GM23248 (cell line): ENCODE data around the gene CEP164. TPM values are rescaled to one million over a fixed set of nuclear protein-coding genes. Genes with fewer than 3 reads are reported as not detected.

ENCODE experiments used
- DNase-seq: peaks from one replicate; pipeline ENCODE4 v3.0.0-alpha.2; 2015
- H2AFZ ChIP-seq: fragments of 200-600 bp; sonication (generic); 2 replicates; pipeline ENCODE4 v1.6.1; 2016; ENCODE audit warnings: antibody characterized with exemption
- H3F3A ChIP-seq: fragments of 200-600 bp; sonication (generic); 2 replicates; pipeline ENCODE4 v1.6.1; 2016; ENCODE audit warnings: mild to moderate bottlenecking, antibody characterized with exemption, mixed run types; ENCODE audit not compliant: insufficient read depth
- H3K27ac ChIP-seq: fragments of 200-600 bp; sonication (generic); 2 replicates; pipeline ENCODE4 v1.5.1; 2016; ENCODE audit warnings: mild to moderate bottlenecking
- H3K27me3 ChIP-seq: fragments of 200-600 bp; sonication (generic); replicated peaks from 2 replicates; pipeline ENCODE4 v1.6.1; 2016; ENCODE audit warnings: mild to moderate bottlenecking; ENCODE audit not compliant: insufficient read depth
- H3K36me3 ChIP-seq: fragments of 200-600 bp; sonication (generic); 2 replicates; pipeline ENCODE4 v1.6.1; 2016; ENCODE audit warnings: low read depth, mild to moderate bottlenecking
- H3K4me1 ChIP-seq: fragments of 200-600 bp; sonication (generic); 2 replicates; pipeline ENCODE4 v1.6.1; 2016; ENCODE audit warnings: mild to moderate bottlenecking; ENCODE audit not compliant: insufficient read depth
- H3K4me2 ChIP-seq: fragments of 200-600 bp; sonication (generic); one replicate; pipeline ENCODE4 v1.6.1; 2016; ENCODE audit warnings: mild to moderate bottlenecking; ENCODE audit not compliant: unreplicated experiment
- H3K4me3 ChIP-seq: fragments of 200-600 bp; sonication (generic); 2 replicates; pipeline ENCODE4 v1.5.1; 2016; ENCODE audit warnings: mild to moderate bottlenecking
- H3K79me2 ChIP-seq: fragments of 200-600 bp; sonication (generic); 2 replicates; pipeline ENCODE4 v1.6.1; 2016; ENCODE audit warnings: mild to moderate bottlenecking; ENCODE audit not compliant: insufficient read depth
- H3K9ac ChIP-seq: fragments of 200-600 bp; sonication (generic); 2 replicates; pipeline ENCODE4 v1.6.1; 2016; ENCODE audit warnings: mild to moderate bottlenecking
- H3K9me2 ChIP-seq: fragments of 200-600 bp; sonication (generic); 2 replicates; pipeline ENCODE4 v1.6.1; 2016; ENCODE audit warnings: mixed run types, mild to moderate bottlenecking, moderate library complexity; ENCODE audit not compliant: insufficient read depth
- H3K9me3 ChIP-seq: fragments of 200-600 bp; sonication (generic); one replicate; pipeline ENCODE4 v1.6.1; 2017; ENCODE audit warnings: low read depth
- H4K20me1 ChIP-seq: fragments of 200-600 bp; sonication (generic); 2 replicates; pipeline ENCODE4 v1.6.0; 2016; ENCODE audit not compliant: insufficient read depth
- EZH2 ChIP-seq: fragments of 200-600 bp; sonication (generic); IDR thresholded peaks from 2 replicates; pipeline ENCODE4 v1.6.1; 2018; ENCODE audit warnings: antibody characterized with exemption, mild to moderate bottlenecking; ENCODE audit not compliant: insufficient read depth, poor library complexity, severe bottlenecking
- EZH2phosphoT487 ChIP-seq: fragments of 200-600 bp; sonication (generic); IDR thresholded peaks from 2 replicates; pipeline ENCODE4 v1.6.1; 2018; ENCODE audit warnings: antibody characterized with exemption, moderate library complexity, mild to moderate bottlenecking, low read depth; ENCODE audit not compliant: insufficient read depth
- WGBS, 2 experiments: methylation state at CpG; one replicate each; pipeline ENCODE4 v1.1.6; 2015 to 2017; ENCODE audit warnings: low lambda C conversion rate in 2 of 2, low coverage in 1 of 2; ENCODE audit errors: missing lambda C conversion rate in 2 of 2; 5-methylcytosine and 5-hydroxymethylcytosine counted together
- in situ Hi-C: fragments of 300-500 bp; cut with MboI; formaldehyde crosslinking; loops from 2 replicates; pipeline ENCODE4 v1.15.0; 2020
- polyA plus RNA-seq: library from polyadenylated mRNA; unstranded; fragments of >200 nt; fragmentation: Nextera tagmentation; extraction: Ambion mirVana; gene quantifications from 2 replicates; pipeline ENCODE4 v1.2.1, GENCODE V29; 2016
- total RNA-seq: library from RNA; depleted of rRNA; stranded (reverse); fragments of >200 nt; shearing (Covaris generic); gene quantifications from 2 replicates; pipeline ENCODE4 v1.2.3, GENCODE V29; 2014

The CEP164 gene
- total and polyA plus RNA-seq, 2 experiments from 2014 or later, result 20.3 to 30.9 TPM

DNA sequence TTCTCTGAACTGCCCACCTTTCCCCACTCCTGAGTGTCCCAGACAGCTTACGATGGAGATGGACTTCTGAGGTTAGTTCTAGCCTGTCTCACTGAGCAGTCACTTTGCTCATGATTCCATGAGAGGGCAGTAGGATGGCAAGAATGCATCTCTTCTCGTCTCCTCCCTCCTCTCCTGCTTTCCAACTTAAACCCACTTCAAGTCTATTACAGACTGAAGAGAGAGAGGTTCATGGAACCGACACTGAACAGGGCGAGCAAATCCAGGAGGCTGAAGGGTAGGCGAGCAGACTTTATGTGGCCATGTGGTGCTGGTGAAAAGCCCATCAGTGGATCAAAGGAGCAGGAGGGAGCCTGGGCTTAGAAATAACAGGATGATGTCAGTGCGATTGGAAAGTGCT, 38.6 kb downstream of the CEP164 start:
- Histone ChIP-seq H3K79me2 (no peaks in the 10 kb centered on the region), H3K4me3 (no peak overlapping the region), H3K4me1 (no peaks in the 10 kb centered on the region), H3K9me2 (no peaks in the 10 kb centered on the region), H2AFZ (no peak overlapping the region), H3K36me3 (peaks cover 32% of the 10 kb centered on the region), H3K9me3 (no peaks in the 10 kb centered on the region), H4K20me1 (no peaks in the 10 kb centered on the region), H3F3A (no peaks in the 10 kb centered on the region), H3K27ac (no peak overlapping the region), H3K9ac (no peak overlapping the region), H3K27me3 (no peaks in the 10 kb centered on the region), H3K4me2 (no peak overlapping the region)
- WGBS, 2 experiments, result 75 to 81% methylated on average over 6 of the region's 6 CpGs
- in situ Hi-C loops, result no loop called here
- TF ChIP-seq EZH2phosphoT487, result no peak
- no peak for TF ChIP-seq EZH2
- no peak for DNase-seq

DNA sequence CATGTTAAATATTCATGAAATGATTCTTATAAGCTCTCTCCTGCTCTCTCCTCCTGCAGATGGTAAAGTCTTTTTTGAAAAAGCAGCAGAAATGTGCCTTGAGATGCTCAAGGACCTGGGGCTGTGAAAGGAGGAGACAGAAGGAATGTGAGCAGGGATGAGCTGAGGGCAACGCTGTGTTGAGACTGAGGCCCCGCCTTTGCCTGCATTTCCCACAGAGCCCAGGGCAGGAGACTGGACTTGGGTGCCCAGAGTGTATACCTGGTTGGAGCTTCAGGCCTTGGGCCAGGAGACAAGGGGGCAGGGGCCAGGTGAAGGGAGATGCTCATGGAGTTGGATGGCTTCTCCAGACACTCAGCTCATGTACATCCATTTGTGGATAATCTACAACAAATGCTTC, 39.2 kb downstream of the CEP164 start:
- in situ Hi-C loops, result no loop called here
- WGBS, 2 experiments, result 96 to 97% methylated on average over 2 of the region's 2 CpGs
- Histone ChIP-seq H3K4me3 (no peak overlapping the region), H3K4me1 (no peaks in the 10 kb centered on the region), H3F3A (no peaks in the 10 kb centered on the region), H3K79me2 (no peaks in the 10 kb centered on the region), H4K20me1 (no peaks in the 10 kb centered on the region), H3K27ac (no peak overlapping the region), H3K9me2 (no peaks in the 10 kb centered on the region), H3K27me3 (no peaks in the 10 kb centered on the region), H3K36me3 (peaks cover 30% of the 10 kb centered on the region), H3K9me3 (no peaks in the 10 kb centered on the region), H2AFZ (no peak overlapping the region), H3K4me2 (no peak overlapping the region), H3K9ac (no peak overlapping the region)
- TF ChIP-seq EZH2phosphoT487 (no peak), EZH2 (no peak)
- DNase-seq, result no peak

DNA sequence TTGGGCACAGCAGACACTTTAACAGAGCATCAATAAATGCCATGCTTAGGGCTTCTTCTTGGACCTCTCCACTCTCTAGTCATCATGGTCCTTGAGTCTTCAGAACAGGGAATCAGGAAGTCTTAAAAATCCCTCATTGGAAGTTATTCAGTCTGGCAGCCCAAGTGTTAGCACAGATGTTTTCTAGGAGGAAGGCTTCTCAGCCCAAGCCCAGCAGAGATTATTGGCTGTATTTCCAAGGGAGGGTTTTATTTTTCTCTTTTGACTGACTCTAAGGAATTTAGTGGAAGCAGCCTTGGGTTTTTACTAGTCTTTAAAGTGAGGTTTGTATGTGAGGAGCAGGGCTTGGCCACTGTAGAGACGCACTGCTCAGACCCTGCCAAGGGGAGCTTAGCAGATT, 41.9 kb downstream of the CEP164 start:
- H3K9ac ChIP-seq, result no peak overlapping the region
- no peak overlapping the region for H3K4me2 ChIP-seq
- no peak overlapping the region for H3K27ac ChIP-seq
- no peak overlapping the region for H2AFZ ChIP-seq
- no peaks in the 10 kb centered on the region for H3K79me2 ChIP-seq
- no peaks in the 10 kb centered on the region for H3K9me2 ChIP-seq
- H3K4me1 ChIP-seq, result no peaks in the 10 kb centered on the region
- no peaks in the 10 kb centered on the region for H3F3A ChIP-seq
- peaks cover 16% of the 10 kb centered on the region for H3K36me3 ChIP-seq
- H4K20me1 ChIP-seq, result no peaks in the 10 kb centered on the region
- DNase-seq, result no peak
- TF ChIP-seq EZH2phosphoT487 (no peak), EZH2 (no peak)
- no peaks in the 10 kb centered on the region for H3K9me3 ChIP-seq
- H3K27me3 ChIP-seq, result no peaks in the 10 kb centered on the region
- 69 to 87% methylated on average over 1 of the region's 1 CpG for WGBS, 2 experiments
- in situ Hi-C loops, result no loop called here
- no peak overlapping the region for H3K4me3 ChIP-seq

DNA sequence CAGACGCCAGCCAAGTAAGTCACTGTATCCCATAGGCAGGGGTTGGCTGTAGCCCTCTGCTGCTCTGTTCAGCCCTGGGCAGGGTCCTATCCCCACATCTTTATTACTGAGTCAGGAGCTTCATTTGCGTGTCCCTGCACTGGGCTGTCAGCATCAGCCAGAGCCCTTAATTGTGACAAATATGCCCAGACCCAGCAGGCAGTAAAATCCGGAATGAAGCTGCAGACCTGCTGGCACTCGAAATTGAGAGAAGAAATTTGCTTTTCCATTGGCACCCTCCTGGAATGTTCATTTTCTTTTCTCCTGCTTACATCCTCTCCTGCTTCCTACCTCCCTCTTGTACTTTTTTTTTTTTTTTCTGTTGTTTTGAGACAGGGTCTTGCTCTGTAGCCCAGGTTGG, 43.8 kb downstream of the CEP164 start:
- Histone ChIP-seq H3K27ac (no peak overlapping the region), H2AFZ (no peak overlapping the region), H3K79me2 (no peaks in the 10 kb centered on the region), H3F3A (no peaks in the 10 kb centered on the region), H3K9me3 (no peaks in the 10 kb centered on the region), H3K4me1 (no peaks in the 10 kb centered on the region), H3K36me3 (peaks cover 20% of the 10 kb centered on the region), H3K27me3 (no peaks in the 10 kb centered on the region), H3K4me3 (no peak overlapping the region), H3K9ac (no peak overlapping the region), H3K4me2 (no peak overlapping the region), H3K9me2 (no peaks in the 10 kb centered on the region), H4K20me1 (no peaks in the 10 kb centered on the region)
- in situ Hi-C loops, result no loop called here
- no peak for TF ChIP-seq EZH2phosphoT487
- TF ChIP-seq EZH2, result no peak
- DNase-seq, result no peak
- 96 to 97% methylated on average over 4 of the region's 4 CpGs for WGBS, 2 experiments

DNA sequence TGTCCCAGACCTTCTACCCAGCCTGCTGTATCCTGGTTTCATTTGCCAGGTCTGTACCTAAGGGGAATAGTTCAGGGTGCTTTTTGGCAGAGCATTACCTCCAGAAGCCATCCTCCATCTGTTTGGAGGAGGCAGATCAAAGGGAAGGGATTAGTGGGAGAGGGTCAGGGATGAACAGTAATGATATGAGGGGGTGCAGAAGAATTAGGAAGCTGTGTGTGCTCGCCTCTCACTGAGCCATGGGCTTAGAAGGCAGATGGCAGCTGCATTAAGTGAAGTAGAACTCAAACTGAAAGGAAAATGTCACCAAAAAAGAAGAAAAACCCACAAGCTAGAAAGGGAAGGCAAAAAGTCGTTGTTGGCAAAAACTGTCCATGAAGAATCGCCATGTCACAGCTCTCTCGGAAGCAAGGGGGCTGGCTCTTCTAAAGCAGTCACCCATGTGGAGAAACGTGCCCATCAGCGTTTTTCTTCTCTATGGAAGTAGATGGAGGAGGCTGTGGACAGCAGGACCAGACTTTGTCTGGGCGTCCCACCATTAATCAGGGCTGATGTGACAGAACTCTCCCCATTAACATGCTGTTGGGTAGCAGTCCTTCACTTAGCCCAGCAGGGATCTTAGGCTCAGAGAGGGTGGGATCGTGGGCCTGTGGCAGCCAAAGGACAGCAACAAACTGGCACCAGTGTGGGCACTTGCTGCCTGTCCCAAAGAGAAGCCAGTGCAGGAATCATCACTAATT, 46.8 kb downstream of the CEP164 start:
- Histone ChIP-seq H3K9me3 (no peaks in the 10 kb centered on the region), H3K36me3 (peaks cover 10% of the 10 kb centered on the region; the same call in 1 of the 2 replicates), H3K4me3 (no peak overlapping the region), H3K9me2 (no peaks in the 10 kb centered on the region), H3K27ac (no peak overlapping the region), H3F3A (no peaks in the 10 kb centered on the region), H3K9ac (no peak overlapping the region), H3K4me1 (no peaks in the 10 kb centered on the region), H4K20me1 (no peaks in the 10 kb centered on the region), H3K27me3 (no peaks in the 10 kb centered on the region), H3K79me2 (no peaks in the 10 kb centered on the region), H3K4me2 (no peak overlapping the region), H2AFZ (no peak overlapping the region)
- WGBS, 2 experiments, result 80 to 81% methylated on average over 8 of the region's 8 CpGs
- in situ Hi-C loops, result no loop called here
- no peak for DNase-seq
- TF ChIP-seq EZH2, result no peak
- TF ChIP-seq EZH2phosphoT487, result no peak
